Breast epithelium (tissue), 4 donors: ENCODE measurements around the gene NFXL1. TPM values are rescaled to one million over a fixed set of nuclear protein-coding genes. Genes with fewer than 3 reads are reported as not detected.

Experiments used
- DNase-seq, 2 donors: peaks; one replicate each; pipeline ENCODE4 v3.0.0-alpha.2; 2019; ENCODE audit warnings: low spot score in 2 of 2
- H3K27ac ChIP-seq, 2 donors: fragments of 200-600 bp; sonication (generic) in 1 of 2; one replicate each; pipeline ENCODE4 v1.5.1; 2016 to 2019; ENCODE audit warnings: mild to moderate bottlenecking in 1 of 2
- H3K27me3 ChIP-seq, 2 donors: fragments of 200-600 bp; sonication (generic) in 1 of 2; one replicate each; pipeline versions ENCODE4 v1.5.1 to v1.6.0; 2017 to 2019; ENCODE audit warnings: control low read depth in 1 of 2, mild to moderate bottlenecking in 1 of 2
- H3K36me3 ChIP-seq: fragments of 200-600 bp; one replicate; pipeline ENCODE4 v1.5.1; 2019
- H3K4me1 ChIP-seq, 2 donors: fragments of 200-600 bp; sonication (generic); one replicate each; pipeline ENCODE4 v1.5.1; 2016 to 2019; ENCODE audit warnings: control low read depth in 1 of 2
- H3K4me3 ChIP-seq, 3 donors: fragments of 200-600 bp; sonication (generic); 1 replicate in 2 of 3; 2 replicates in 1 of 3; pipeline ENCODE4 v1.5.1; 2016 to 2019; ENCODE audit warnings: mild to moderate bottlenecking in 3 of 3, moderate library complexity in 2 of 3
- H3K9me3 ChIP-seq, 2 donors: fragments of 200-600 bp; sonication (generic) in 1 of 2; one replicate each; pipeline ENCODE4 v1.5.1; 2016 to 2019; ENCODE audit warnings: control low read depth in 1 of 2
- CTCF ChIP-seq, 3 donors: fragments of 450-650 bp; IDR thresholded peaks; one replicate each; pipeline ENCODE4 v1.5.1; 2016 to 2017; ENCODE audit warnings: antibody characterized with exemption in 3 of 3, mild to moderate bottlenecking in 3 of 3, moderate library complexity in 3 of 3
- POLR2A ChIP-seq: fragments of 450-650 bp; IDR thresholded peaks from one replicate; pipeline ENCODE4 v1.6.1; 2016; ENCODE audit warnings: antibody characterized with exemption, mild to moderate bottlenecking, moderate library complexity
- POLR2AphosphoS5 ChIP-seq, 3 donors: sonication (generic); formaldehyde crosslinking; IDR thresholded peaks; one replicate each; pipeline ENCODE4 v1.6.1; 2017; ENCODE audit warnings: antibody characterized with exemption in 3 of 3
- intact Hi-C: fragments of 100-400 bp; cut with DNase I; formaldehyde crosslinking; loops from one replicate; pipeline ENCODE4 v1.15.1; 2023; ENCODE audit warnings: low total_unique reads
- total RNA-seq, 3 donors: library from RNA; depleted of rRNA; stranded (reverse); fragments of >200 nt; gene quantifications; one replicate each; pipeline ENCODE4 v1.1.0, GENCODE V29; 2016

The NFXL1 gene
- total RNA-seq, 3 donors from 2014 or later: 12.5 to 22.7 (median 20.0) TPM

DNA sequence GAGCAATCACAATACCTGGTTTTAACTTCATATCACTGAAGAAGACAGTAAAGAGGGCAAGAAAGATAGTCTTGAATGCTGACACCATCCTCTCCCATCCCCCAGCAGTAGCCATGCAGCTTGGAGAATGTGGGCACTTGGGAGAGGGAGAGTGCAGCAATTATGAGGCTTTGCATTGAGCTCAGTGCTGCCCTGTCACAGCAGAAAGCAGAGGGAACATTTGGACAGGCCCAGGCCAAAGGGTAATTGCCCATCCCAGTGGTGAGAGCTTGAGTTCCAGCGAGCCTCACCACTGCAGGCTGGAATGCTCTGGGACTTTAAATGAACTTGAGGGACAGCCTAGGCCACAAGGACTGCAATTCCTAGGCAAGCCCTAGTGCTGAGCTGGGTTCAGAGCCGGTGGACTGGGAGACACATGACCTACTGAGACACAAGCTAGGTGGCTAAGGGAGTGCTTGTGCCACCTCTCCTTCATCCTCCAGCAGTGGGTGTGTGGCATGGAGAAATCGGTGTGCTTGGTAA, 112.8 kb downstream of the NFXL1 start:
- intact Hi-C loops: loop anchor here (10.0 kb wide), 1 partner anchor 357 kb away; no protein-coding TSS in a partner anchor

DNA sequence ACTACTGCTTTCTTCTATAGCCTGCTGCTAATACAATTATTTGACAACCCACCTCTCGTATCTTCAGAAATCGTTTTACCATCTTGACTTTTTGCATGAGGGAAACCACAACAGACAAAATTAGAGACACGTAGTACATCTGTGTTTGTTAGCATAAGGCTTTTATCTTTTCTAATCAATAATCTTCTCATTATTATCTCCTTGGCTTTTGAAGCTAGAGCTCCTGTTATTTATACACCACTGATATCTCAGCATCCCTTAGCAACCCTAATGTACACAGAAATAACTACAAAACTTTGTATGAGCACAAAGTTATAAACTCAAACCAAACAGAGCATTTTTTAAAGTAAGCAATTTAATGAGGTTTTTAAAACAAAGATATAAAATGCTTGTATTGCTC, 116.2 kb downstream of the NFXL1 start:
- no peaks in the 10 kb centered on the region for H3K27me3 ChIP-seq
- no peaks in the 10 kb centered on the region for H3K36me3 ChIP-seq
- no peaks in the 10 kb centered on the region for H3K9me3 ChIP-seq
- no peak for DNase-seq
- intact Hi-C loops: no loop called here
- TF ChIP-seq POLR2AphosphoS5 (IDR thresholded peaks at IDR 0.05) (no peak), CTCF (IDR thresholded peaks at IDR 0.05) (no peak)
- H3K4me3 ChIP-seq: no peak overlapping the region
- no peak overlapping the region for H3K27ac ChIP-seq
- no peaks in the 10 kb centered on the region for H3K4me1 ChIP-seq

More for the DNA sequence above, 112.8 kb downstream of the NFXL1 start:
- H3K36me3 ChIP-seq: no peaks in the 10 kb centered on the region
- H3K4me1 ChIP-seq: no peaks in the 10 kb centered on the region
- no peaks in the 10 kb centered on the region for H3K27me3 ChIP-seq
- no peaks in the 10 kb centered on the region for H3K9me3 ChIP-seq
- no peak for DNase-seq
- TF ChIP-seq POLR2AphosphoS5 (IDR thresholded peaks at IDR 0.05) (no peak), CTCF (IDR thresholded peaks at IDR 0.05) (no peak), POLR2A (no peak)
- H3K4me3 ChIP-seq: no peak overlapping the region
- no peak overlapping the region for H3K27ac ChIP-seq

Other genes starting within 250 kb of the NFXL1 start
- 1 to 10 TPM; 1.6 to 6.4 (median 1.6) TPM for gene CORIN, start 76.5 kb downstream of the NFXL1 start, total RNA-seq
- 1 to 10 TPM; 1.9 to 5.1 (median 2.3) TPM for gene CNGA1, start 102.1 kb upstream of the NFXL1 start, total RNA-seq
- 1 to 10 TPM in 2 of 3 donors, under 1 TPM in 1; under 0.01 to 9.4 (median 2.0) TPM for gene NIPAL1, start 102.2 kb upstream of the NFXL1 start, total RNA-seq
- 1 to 10 TPM; 1.6 to 3.4 (median 3.2) TPM for gene TXK, start 219.7 kb upstream of the NFXL1 start, total RNA-seq